ACC112 (cell line): ENCODE data around the gene LIX1L.

Experiments
- H2AFZ ChIP-seq: fragments of 200-600 bp; sonication (generic); one replicate; pipeline ENCODE4 v1.6.0; 2017; ENCODE audit warnings: antibody characterized with exemption, low read length; ENCODE audit not compliant: unreplicated experiment
- H3K27ac ChIP-seq: fragments of 200-600 bp; sonication (generic); 2 replicates; pipeline ENCODE4 v1.5.1; 2014; ENCODE audit warnings: low read depth, mild to moderate bottlenecking, antibody characterized with exemption, low read length, moderate library complexity
- H3K27me3 ChIP-seq: fragments of 200-600 bp; sonication (generic); 2 replicates; pipeline ENCODE4 v1.6.1; 2014; ENCODE audit warnings: mild to moderate bottlenecking, antibody characterized with exemption, low read length, moderate library complexity, mixed read lengths; ENCODE audit not compliant: insufficient read depth
- H3K36me3 ChIP-seq: fragments of 200-600 bp; sonication (generic); 2 replicates; pipeline ENCODE4 v1.6.1; 2016; ENCODE audit warnings: mild to moderate bottlenecking, antibody characterized with exemption, low read length, moderate library complexity, mixed read lengths; ENCODE audit not compliant: insufficient read depth
- H3K4me1 ChIP-seq: fragments of 200-600 bp; sonication (generic); one replicate; pipeline ENCODE4 v1.6.1; 2016; ENCODE audit warnings: low read length, mixed read lengths; ENCODE audit not compliant: insufficient read depth, unreplicated experiment, control insufficient read depth
- H3K4me3 ChIP-seq: fragments of 200-600 bp; sonication (generic); 2 replicates; pipeline ENCODE4 v1.5.1; 2014; ENCODE audit warnings: mild to moderate bottlenecking, low read depth, low read length
- H3K79me2 ChIP-seq: fragments of 200-600 bp; sonication (generic); one replicate; pipeline ENCODE4 v1.6.0; 2016; ENCODE audit warnings: low read length; ENCODE audit not compliant: control insufficient read depth, unreplicated experiment, insufficient read depth

LIX1L gene

DNA sequence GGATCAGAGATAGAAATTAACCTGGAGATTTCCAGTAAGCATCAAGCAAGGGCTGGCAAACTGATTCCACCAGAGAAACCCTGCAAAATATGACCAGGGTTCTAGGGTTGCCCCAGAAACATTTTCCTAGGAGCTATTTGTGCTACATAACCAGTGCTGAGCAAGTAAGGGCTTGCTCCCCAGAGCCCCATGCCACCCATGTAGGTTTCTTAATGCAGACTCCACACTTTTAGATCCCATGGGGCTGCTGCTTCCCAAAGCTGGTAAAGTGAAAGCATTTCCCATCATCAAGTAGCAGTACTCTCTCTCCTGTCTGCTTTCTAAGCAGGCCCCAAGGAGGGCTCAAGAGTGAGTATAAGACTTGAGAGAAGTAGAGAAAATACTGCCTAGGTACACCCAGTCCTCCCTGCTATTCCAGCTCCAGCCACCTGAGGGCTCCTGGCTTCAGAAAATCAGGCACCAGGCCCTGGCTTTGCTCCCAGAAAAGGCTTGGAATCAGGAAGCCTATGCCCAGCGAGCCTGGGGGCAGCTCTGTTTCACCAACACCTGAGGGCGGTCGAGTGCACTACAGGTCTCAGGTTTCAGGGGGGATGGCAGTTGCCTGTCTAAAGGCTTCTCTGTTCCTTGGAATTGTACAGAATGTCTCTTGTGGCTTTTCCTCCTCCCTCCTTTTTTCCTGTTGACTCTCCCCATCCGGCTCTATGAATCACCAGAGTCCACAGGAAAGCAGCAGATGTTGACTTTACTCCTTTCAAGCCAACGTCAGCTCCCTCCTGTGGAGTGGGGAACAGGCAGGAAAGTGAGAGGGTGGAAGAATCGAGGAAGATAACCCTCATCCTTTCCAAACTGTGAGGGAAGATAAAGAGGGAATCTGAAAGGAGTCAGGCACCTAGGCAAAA lies 66.0 kb downstream of the LIX1L start:
- Histone ChIP-seq H3K27me3 (no peaks in the 10 kb centered on the region), H2AFZ (peak overlapping the region; percentile 51), H3K36me3 (no peaks in the 10 kb centered on the region), H3K4me1 (peaks cover 29% of the 10 kb centered on the region), H3K27ac (peak overlapping the region; percentile 95), H3K79me2 (no peaks in the 10 kb centered on the region), H3K4me3 (peak overlapping the region; percentile 48)

DNA sequence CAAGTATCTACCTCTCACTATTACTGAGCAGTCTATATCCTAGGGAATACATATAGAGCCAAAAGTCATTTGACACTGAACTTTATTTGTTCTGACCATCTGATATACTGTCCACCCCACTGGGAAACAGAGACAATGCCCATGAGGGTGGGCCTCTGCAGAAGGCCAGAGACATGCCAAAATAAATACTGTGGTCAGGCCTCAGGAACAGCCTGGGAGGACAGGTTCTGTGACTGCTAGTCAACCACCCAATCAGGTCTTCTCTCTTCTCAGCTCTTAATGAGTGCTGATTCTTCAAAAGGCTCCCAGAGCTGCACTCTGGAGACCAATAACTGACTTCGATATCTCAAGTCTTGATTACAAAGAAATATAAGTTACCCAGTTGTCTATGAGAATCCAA lies 66.7 kb downstream of the LIX1L start:
- H3K27ac ChIP-seq: peak overlapping the region; percentile 95
- no peaks in the 10 kb centered on the region for H3K27me3 ChIP-seq
- H3K36me3 ChIP-seq: no peaks in the 10 kb centered on the region
- peak overlapping the region; percentile 48 for H3K4me3 ChIP-seq
- peak overlapping the region; percentile 51 for H2AFZ ChIP-seq
- peaks cover 29% of the 10 kb centered on the region for H3K4me1 ChIP-seq
- no peaks in the 10 kb centered on the region for H3K79me2 ChIP-seq

DNA sequence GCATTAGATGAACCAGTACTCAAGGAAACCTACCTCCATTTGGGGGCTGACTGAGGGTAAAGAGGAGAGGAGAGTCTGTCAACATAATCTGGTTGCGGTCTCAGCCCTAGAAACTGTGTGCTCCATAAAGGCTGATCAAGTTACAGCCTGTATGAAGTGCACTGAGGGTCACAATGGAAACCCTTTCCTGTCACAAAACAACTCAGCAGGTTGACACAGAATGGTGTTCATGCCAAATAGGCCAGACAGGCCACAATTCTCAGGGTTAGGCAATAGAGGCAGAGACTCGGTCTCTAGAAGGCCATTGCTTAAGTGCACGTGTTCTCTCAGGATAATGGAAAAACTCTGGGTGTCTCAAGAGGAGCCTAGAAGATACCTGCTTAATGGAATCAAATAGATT lies 68.1 kb downstream of the LIX1L start:
- Histone ChIP-seq H3K4me3 (no peak overlapping the region), H3K4me1 (peaks cover 36% of the 10 kb centered on the region), H3K27ac (no peak overlapping the region), H3K36me3 (no peaks in the 10 kb centered on the region), H2AFZ (no peak overlapping the region), H3K27me3 (no peaks in the 10 kb centered on the region), H3K79me2 (no peaks in the 10 kb centered on the region)

DNA sequence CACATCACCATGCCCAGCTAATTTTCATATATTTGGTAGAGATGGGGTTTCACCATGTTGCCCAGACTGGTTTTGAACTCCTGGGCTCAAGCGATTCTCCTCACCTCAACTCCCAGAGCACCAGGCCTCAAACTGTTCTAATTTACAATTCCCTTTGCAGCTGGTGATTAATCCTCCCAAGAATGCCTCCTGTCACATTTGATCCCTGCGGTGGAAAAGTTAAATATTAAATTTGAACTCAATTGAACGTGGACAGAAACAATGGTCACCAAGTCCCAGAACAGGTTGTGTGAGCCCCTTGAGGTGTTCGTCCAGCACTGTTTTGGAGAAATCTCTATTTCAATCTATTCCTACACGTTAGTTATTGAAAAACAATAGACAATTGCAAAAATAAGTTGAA lies 70.2 kb downstream of the LIX1L start:
- no peaks in the 10 kb centered on the region for H3K36me3 ChIP-seq
- H3K27ac ChIP-seq: no peak overlapping the region
- H3K4me3 ChIP-seq: no peak overlapping the region
- no peaks in the 10 kb centered on the region for H3K79me2 ChIP-seq
- H3K4me1 ChIP-seq: peaks cover 35% of the 10 kb centered on the region
- H2AFZ ChIP-seq: no peak overlapping the region
- H3K27me3 ChIP-seq: no peaks in the 10 kb centered on the region

DNA sequence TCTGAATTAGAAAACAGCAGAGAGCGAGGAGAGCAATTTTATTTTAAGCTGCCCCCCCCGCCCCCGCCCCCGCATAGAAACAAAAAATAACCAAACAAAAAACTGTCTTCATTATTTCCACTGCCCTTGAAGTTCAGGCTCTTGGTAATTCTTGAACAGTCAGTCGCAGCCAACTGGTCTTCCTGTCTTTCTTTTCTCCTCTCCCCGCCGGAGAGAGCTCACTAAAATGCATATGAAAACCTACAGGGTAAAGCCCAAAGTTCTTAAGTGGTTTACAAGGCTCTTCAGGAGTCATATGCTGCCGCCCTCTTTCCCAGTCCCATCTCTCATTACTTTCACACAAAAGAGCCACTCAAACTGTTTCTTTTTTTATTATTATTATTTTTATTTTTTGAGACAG lies 71.0 kb downstream of the LIX1L start:
- H3K79me2 ChIP-seq: no peaks in the 10 kb centered on the region
- no peak overlapping the region for H2AFZ ChIP-seq
- no peaks in the 10 kb centered on the region for H3K36me3 ChIP-seq
- no peak overlapping the region for H3K27ac ChIP-seq
- no peak overlapping the region for H3K4me3 ChIP-seq
- peaks cover 29% of the 10 kb centered on the region for H3K4me1 ChIP-seq
- no peaks in the 10 kb centered on the region for H3K27me3 ChIP-seq

DNA sequence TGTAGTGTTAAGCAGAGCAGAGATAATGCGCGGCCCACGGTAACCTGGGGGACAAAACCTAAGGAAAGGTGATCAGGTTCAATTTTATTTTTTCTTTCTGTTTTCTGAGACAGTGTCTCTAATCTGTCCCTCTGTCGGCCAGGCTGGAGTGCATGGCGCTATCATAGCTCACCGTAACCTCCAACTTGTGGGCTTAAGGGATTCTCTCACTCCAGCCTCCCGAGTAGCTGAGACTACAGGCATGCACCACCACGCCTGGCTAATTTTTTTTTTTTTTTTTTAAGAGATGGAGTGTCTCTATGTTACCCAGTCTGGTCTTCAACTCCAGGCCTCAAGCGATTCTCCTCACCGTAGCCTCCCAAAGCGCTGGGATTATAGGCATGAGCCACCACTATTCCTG lies 71.4 kb downstream of the LIX1L start:
- Histone ChIP-seq H3K79me2 (no peaks in the 10 kb centered on the region), H3K27ac (no peak overlapping the region), H2AFZ (peak overlapping the region; percentile 27), H3K4me1 (peaks cover 25% of the 10 kb centered on the region), H3K4me3 (peak overlapping the region; percentile 74), H3K36me3 (no peaks in the 10 kb centered on the region), H3K27me3 (no peaks in the 10 kb centered on the region)

DNA sequence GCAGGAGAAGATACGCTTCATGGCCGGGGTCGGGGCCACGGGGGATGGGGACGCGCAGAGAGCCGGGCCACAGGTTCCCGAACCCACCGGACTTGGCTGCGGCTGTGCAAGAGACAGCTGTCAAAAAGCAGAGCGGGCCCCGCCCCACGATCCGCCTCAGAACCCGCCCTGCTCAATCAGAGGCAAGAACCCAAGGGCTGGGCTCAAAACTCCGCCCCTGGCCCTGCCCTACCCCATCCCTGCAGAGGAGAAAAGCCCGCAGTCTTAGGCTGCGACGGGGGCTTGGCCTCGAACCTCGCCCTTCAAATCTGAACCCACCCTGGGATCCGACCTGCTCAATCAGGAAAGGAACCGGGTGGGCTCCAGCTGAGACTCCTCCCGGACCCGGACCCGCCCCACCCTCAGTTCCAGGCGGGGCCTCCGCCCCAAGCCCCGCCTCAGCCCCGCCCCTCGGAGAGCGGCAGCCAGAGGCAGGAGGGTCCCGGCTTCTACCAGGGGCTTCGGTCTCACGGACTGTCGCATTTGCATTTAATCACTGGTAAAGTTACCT lies 72.0 kb downstream of the LIX1L start, which contains the start of gene ANKRD35:
TSS of gene ANKRD35 (minus strand) at position 129 of the 550 bp plus-strand sequence. CDS start at position 21, 108 bp downstream.
- no peaks in the 10 kb centered on the region for H3K36me3 ChIP-seq
- H3K79me2 ChIP-seq: no peaks in the 10 kb centered on the region
- H3K4me3 ChIP-seq: peak within 1 kb of the TSS; percentile 74
- H3K4me1 ChIP-seq: peaks cover 20% of the 10 kb centered on the region
- H3K27ac ChIP-seq: no peak within 1 kb of the TSS
- H2AFZ ChIP-seq: peak within 1 kb of the TSS; percentile 27
- no peaks in the 10 kb centered on the region for H3K27me3 ChIP-seq

DNA sequence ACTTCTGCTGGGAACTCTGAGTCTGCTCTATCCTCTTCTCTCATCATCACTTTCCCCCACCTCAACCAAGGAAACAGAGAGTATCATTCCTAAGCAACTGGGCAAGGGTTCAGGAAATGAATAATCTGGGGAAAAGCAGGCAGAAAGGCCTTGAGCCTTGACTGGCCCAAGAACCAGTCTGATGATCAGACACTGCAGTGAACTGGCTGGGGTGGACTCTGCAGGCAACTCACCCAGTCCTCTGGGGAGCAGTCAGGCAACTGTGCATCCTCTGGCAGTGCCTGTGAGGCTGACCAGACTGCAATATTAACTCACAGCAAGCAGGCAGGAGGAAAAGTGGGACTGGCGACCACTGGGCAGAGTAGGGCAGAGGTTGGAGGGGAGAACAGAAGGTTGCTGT lies 73.1 kb downstream of the LIX1L start:
- Histone ChIP-seq H3K4me1 (peaks cover 15% of the 10 kb centered on the region), H3K4me3 (no peak overlapping the region), H3K36me3 (no peaks in the 10 kb centered on the region), H3K27ac (no peak overlapping the region), H3K79me2 (no peaks in the 10 kb centered on the region), H2AFZ (no peak overlapping the region), H3K27me3 (no peaks in the 10 kb centered on the region)
